Measurements from ENCODE around the gene ATP5F1C. TPM values are rescaled to one million over a fixed set of nuclear protein-coding genes. Genes with fewer than 3 reads are reported as not detected.

Gene ATP5F1C
- total RNA-seq, 1 donor from 2014 or later, result 216 TPM

DNA sequence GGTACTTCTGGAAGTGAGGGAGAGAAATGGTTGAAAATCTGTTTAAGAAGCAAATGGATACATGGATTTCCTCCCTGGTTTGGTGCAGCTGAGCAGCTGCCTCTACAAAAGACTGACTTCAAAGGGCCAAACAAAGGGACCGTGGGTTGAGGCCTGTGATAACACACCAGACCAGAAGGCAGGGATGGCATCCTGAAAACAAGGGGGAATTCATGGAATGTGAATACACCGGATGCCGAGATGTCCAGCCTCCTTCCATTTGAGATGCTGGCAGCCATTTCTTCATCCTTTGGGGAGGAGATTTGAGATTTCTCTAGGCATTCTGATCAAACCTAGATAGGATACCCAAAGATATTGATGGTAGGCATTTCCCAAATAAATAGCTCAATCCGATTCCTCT lies 67.2 kb downstream of the ATP5F1C start:
- Mint-ChIP-seq H3K27me3 (ENCODE audit: unreplicated experiment) (peaks cover 2% of the 10 kb centered on the region), H3K4me3 (ENCODE audit: unreplicated experiment) (no peak overlapping the region), H3K9me3 (ENCODE audit: unreplicated experiment) (no peaks in the 10 kb centered on the region), H3K36me3 (ENCODE audit: low read depth, unreplicated experiment) (peaks cover 3% of the 10 kb centered on the region), H3K27ac (ENCODE audit: unreplicated experiment) (peak overlapping the region; percentile 90), H3K4me1 (ENCODE audit: unreplicated experiment) (peaks cover 37% of the 10 kb centered on the region)
- TF ChIP-seq, protein P1, sequence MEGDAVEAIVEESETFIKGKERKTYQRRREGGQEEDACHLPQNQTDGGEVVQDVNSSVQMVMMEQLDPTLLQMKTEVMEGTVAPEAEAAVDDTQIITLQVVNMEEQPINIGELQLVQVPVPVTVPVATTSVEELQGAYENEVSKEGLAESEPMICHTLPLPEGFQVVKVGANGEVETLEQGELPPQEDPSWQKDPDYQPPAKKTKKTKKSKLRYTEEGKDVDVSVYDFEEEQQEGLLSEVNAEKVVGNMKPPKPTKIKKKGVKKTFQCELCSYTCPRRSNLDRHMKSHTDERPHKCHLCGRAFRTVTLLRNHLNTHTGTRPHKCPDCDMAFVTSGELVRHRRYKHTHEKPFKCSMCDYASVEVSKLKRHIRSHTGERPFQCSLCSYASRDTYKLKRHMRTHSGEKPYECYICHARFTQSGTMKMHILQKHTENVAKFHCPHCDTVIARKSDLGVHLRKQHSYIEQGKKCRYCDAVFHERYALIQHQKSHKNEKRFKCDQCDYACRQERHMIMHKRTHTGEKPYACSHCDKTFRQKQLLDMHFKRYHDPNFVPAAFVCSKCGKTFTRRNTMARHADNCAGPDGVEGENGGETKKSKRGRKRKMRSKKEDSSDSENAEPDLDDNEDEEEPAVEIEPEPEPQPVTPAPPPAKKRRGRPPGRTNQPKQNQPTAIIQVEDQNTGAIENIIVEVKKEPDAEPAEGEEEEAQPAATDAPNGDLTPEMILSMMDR (IDR thresholded peaks at IDR 0.05; ENCODE audit: unreplicated experiment), result no peak
- peak; percentile 48 for DNase-seq (ENCODE audit: low spot score)

DNA sequence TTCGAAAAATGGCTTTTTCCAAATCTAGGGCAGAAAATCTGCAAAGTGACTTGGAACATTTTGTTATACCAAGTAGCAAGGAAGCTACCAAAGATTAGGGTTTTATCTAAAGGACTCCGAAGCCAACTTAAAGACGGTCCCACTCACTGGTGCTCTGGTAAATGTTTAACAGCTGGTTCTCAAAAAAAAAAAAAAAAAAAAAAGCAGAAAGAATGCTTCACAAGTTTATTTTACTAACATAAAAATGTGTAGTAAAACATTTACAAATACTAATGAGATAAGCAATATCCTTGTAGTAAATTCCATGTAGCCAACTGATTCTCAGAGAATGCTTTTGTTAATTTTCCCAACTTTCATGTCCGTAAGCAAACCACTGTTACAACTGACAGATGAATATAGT lies 68.7 kb downstream of the ATP5F1C start:
- Mint-ChIP-seq H3K4me3 (ENCODE audit: unreplicated experiment) (no peak overlapping the region), H3K9me3 (ENCODE audit: unreplicated experiment) (peaks cover 2% of the 10 kb centered on the region), H3K4me1 (ENCODE audit: unreplicated experiment) (peaks cover 31% of the 10 kb centered on the region), H3K36me3 (ENCODE audit: low read depth, unreplicated experiment) (peaks cover 8% of the 10 kb centered on the region), H3K27ac (ENCODE audit: unreplicated experiment) (peak overlapping the region; percentile 50), H3K27me3 (ENCODE audit: unreplicated experiment) (peaks cover 2% of the 10 kb centered on the region)
- TF ChIP-seq, protein P1 (IDR thresholded peaks at IDR 0.05; ENCODE audit: unreplicated experiment), result no peak
- DNase-seq (ENCODE audit: low spot score), result no peak

DNA sequence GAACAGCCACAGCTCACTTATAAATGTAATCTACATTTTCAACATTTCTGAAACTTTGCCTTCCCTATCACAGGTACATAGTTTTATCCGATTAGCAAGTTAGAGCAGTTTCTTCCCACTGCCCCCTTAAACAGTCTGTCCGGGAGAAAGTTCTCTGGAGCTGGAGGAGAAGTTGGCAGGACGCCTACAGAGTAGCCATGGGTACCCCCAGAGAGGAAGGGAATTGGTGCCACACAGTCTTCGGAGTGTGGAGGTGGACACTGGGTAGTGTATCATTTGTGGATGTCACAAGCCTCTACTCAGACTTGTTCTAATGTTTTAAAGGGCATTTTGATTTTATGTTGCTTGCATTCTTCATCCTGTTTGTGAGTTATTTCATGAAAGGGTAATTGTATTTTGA lies 69.3 kb downstream of the ATP5F1C start:
- DNase-seq (ENCODE audit: low spot score), result no peak

More for the DNA sequence above, 69.3 kb downstream of the ATP5F1C start:
- Mint-ChIP-seq H3K27me3 (ENCODE audit: unreplicated experiment) (peaks cover 2% of the 10 kb centered on the region), H3K4me1 (ENCODE audit: unreplicated experiment) (peaks cover 31% of the 10 kb centered on the region), H3K27ac (ENCODE audit: unreplicated experiment) (peak overlapping the region; percentile 50), H3K9me3 (ENCODE audit: unreplicated experiment) (peaks cover 7% of the 10 kb centered on the region), H3K36me3 (ENCODE audit: low read depth, unreplicated experiment) (peaks cover 10% of the 10 kb centered on the region), H3K4me3 (ENCODE audit: unreplicated experiment) (no peak overlapping the region)
- TF ChIP-seq, protein P1 (IDR thresholded peaks at IDR 0.05; ENCODE audit: unreplicated experiment), result no peak

Other genes with a start within 250 kb of the ATP5F1C start
- gene ITIH5, start 121.2 kb upstream of the ATP5F1C start, total RNA-seq (ENCODE audit: unreplicated experiment), result 0.36 TPM
- not detected for gene ITIH2, start 84.9 kb upstream of the ATP5F1C start, total RNA-seq (ENCODE audit: unreplicated experiment)
- gene KIN, start 184 bp upstream of the ATP5F1C start, total RNA-seq (ENCODE audit: unreplicated experiment), result 13.2 TPM
- gene TAF3, start 30.3 kb downstream of the ATP5F1C start, total RNA-seq (ENCODE audit: unreplicated experiment), result 12.4 TPM